Transverse colon (tissue), 4 donors: ENCODE data around the gene SAMD8. TPM values are rescaled to one million over a fixed set of nuclear protein-coding genes. Genes with fewer than 3 reads are reported as not detected.

Source experiments
- DNase-seq: peaks from one replicate; pipeline ENCODE4 v3.0.0-alpha.2; 2019
- H3K27ac ChIP-seq, 4 donors: fragments of 200-600 bp; sonication (generic); 2 replicates each; pipeline ENCODE4 v1.5.1; 2016 to 2018; ENCODE audit warnings: inconsistent platforms in 4 of 4
- H3K27me3 ChIP-seq: fragments of 200-600 bp; sonication (generic); 2 replicates; pipeline ENCODE4 v1.5.1; 2017; ENCODE audit warnings: inconsistent platforms
- H3K36me3 ChIP-seq, 4 donors: fragments of 200-600 bp; sonication (generic); 2 replicates each; pipeline ENCODE4 v1.5.1; 2017 to 2019; ENCODE audit warnings: inconsistent platforms in 4 of 4
- H3K4me1 ChIP-seq, 4 donors: fragments of 200-600 bp; sonication (generic); 2 replicates each; pipeline ENCODE4 v1.5.1; 2017 to 2020; ENCODE audit warnings: inconsistent platforms in 4 of 4
- H3K4me3 ChIP-seq, 4 donors: fragments of 200-600 bp; sonication (generic); 1 replicate in 1 of 4; 2 replicates in 3 of 4; pipeline versions ENCODE4 v1.5.1 to v1.6.1; 2017 to 2019; ENCODE audit warnings: inconsistent platforms in 4 of 4
- H3K9me3 ChIP-seq, 2 donors: fragments of 200-600 bp; sonication (generic); 2 replicates each; pipeline ENCODE4 v1.5.1; 2017 to 2019; ENCODE audit warnings: inconsistent platforms in 2 of 2
- CTCF ChIP-seq, 5 experiments: fragments of 200-600 bp in 3 of 5; fragments of 450-650 bp in 2 of 5; sonication (generic) in 3 of 5; IDR thresholded peaks; 1 replicate in 2 of 5; 2 replicates in 3 of 5; pipeline ENCODE4 v1.5.1; 2016 to 2017; ENCODE audit warnings: antibody characterized with exemption in 5 of 5, inconsistent platforms in 3 of 5, mild to moderate bottlenecking in 2 of 5, moderate library complexity in 1 of 5
- EP300 ChIP-seq: sonication (generic); formaldehyde crosslinking; IDR thresholded peaks from one replicate; pipeline ENCODE4 v1.6.1; 2017; ENCODE audit warnings: antibody characterized with exemption, low read depth
- POLR2A ChIP-seq: fragments of 450-650 bp; IDR thresholded peaks from one replicate; pipeline ENCODE4 v1.6.1; 2016; ENCODE audit warnings: antibody characterized with exemption, mild to moderate bottlenecking, moderate library complexity
- POLR2AphosphoS5 ChIP-seq, 3 donors: sonication (generic); formaldehyde crosslinking; IDR thresholded peaks; one replicate each; pipeline ENCODE4 v1.6.1; 2016; ENCODE audit warnings: antibody characterized with exemption in 3 of 3
- WGBS, 2 donors: methylation state at CpG; one replicate each; pipeline ENCODE4 v1.1.5; 2018; ENCODE audit warnings: low coverage in 1 of 2; 5-methylcytosine and 5-hydroxymethylcytosine counted together
- in situ Hi-C, 4 donors: fragments of 200-750 bp; cut with MboI; loops; one replicate each; pipeline versions ENCODE4 v1.15.0 to v1.15.1; 2017; ENCODE audit warnings: low sequenced_read_pairs in 3 of 4, low pct_ligation_motif_present in 1 of 4, low pct_unique_long_range_greater_than_20kb in 1 of 4
- intact Hi-C: fragments of 100-400 bp; cut with DNase I; formaldehyde crosslinking; loops from one replicate; pipeline ENCODE4 v1.15.1; 2023; ENCODE audit warnings: low total_unique reads
- total RNA-seq, 4 donors: library from RNA; depleted of rRNA; stranded (reverse); fragments of >200 nt; gene quantifications; one replicate each; pipeline ENCODE4 v1.1.0, GENCODE V29; 2016

The SAMD8 gene
- total RNA-seq, 4 donors from 2014 or later: 4.6 to 26.6 (median 17.7) TPM

DNA sequence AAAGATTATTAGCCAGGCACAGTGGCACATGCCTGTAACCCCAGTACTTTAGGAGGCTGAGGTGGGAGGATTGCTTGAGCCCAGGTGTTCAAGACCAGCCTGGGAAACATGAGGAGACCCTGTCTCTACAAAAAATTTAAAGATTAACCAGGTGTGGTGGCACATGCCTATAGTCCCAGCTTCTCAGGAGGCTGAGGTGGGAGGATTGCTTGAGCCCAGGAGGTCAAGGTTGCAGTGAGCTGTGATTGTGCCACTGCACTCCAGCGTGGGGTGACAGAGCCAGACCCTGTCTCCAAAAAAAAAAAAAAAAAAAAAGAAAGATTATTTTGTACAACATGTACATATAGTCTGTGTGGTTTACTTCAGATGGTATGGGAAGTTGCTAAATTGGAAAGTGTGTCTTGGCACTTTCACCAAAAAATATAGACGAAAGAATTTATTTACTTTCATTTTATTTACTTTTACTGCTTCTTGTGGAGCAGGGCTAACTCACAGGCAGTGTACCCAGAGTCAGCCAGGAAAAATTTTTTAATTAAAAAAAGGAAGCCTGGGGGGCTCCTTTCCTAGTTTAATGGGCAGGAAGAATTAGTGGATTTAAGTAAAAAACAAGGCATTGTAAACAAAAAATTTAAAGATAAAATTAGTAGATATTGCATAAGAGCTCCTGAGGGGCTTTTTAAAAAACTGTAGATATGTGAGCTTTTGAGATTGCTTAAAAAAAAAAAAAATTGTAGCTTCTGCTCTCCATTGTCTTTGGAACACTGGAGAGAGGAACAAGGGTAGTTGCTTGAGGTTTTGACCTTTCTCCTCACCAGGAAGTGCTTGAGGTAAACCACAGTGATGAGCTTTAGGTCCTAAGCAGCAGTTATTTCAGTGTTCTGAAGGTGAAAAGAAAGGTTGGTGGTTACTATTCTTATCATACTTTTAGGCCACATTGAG lies 54.5 kb downstream of the SAMD8 start:
- Histone ChIP-seq H3K27ac (no peak overlapping the region), H3K9me3 (no peaks in the 10 kb centered on the region), H3K36me3 (peaks cover 0 to 25% (median 3%) of the 10 kb centered on the region in 4 donors), H3K27me3 (no peaks in the 10 kb centered on the region), H3K4me1 (peaks cover 0 to 12% (median 7%) of the 10 kb centered on the region in 4 donors), H3K4me3 (no peak overlapping the region)
- no peak for TF ChIP-seq EP300
- no peak for TF ChIP-seq POLR2AphosphoS5 (IDR thresholded peaks at IDR 0.05)
- intact Hi-C loops: no loop called here
- 13 to 59% methylated on average over 1 to 2 of the region's 2 CpGs for WGBS, 2 donors
- in situ Hi-C loops: no loop called here
- no peak for DNase-seq

- intact Hi-C loops (no loop called here), in situ Hi-C loops (no loop called here)
- Histone ChIP-seq H3K4me3 (no peak overlapping the region), H3K36me3 (peaks cover 0 to 25% (median 3%) of the 10 kb centered on the region in 4 donors), H3K27ac (no peak overlapping the region), H3K27me3 (no peaks in the 10 kb centered on the region), H3K9me3 (no peaks in the 10 kb centered on the region), H3K4me1 (peaks cover 0 to 12% (median 7%) of the 10 kb centered on the region in 4 donors)
- 65 to 83% methylated on average over 1 of the region's 1 CpG for WGBS, 2 donors
- no peak for TF ChIP-seq CTCF (IDR thresholded peaks at IDR 0.05)
- TF ChIP-seq EP300: no peak
- no peak for TF ChIP-seq POLR2AphosphoS5 (IDR thresholded peaks at IDR 0.05)
- TF ChIP-seq POLR2A: no peak
- DNase-seq: no peak
Measured at GRCh38 chr10:75166623-75166972, 55.1 kb downstream of the SAMD8 start.

- in situ Hi-C loops: no loop called here
Measured at GRCh38 chr10:75168275-75168674, 56.8 kb downstream of the SAMD8 start.

DNA sequence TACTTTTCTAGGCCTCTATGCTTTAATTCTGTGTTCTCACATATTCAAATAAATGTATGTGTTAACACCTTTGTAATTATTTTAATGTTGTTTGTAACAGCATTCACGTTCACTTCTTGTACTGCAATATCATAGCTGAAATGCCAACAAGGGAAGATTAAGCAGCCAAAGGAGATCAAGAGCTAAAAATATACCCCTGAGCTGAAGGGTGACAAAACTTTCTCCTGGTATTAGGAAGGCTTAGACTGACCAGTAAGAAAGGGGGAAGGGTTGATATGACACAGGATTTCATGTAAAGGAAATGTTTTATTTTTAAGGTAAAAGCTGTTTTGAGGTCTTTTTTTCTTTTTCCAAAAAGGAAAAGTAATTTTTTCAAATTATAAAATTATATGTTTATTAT lies 58.8 kb downstream of the SAMD8 start:
- H3K27me3 ChIP-seq: no peaks in the 10 kb centered on the region
- no peak overlapping the region for H3K27ac ChIP-seq
- in situ Hi-C loops (no loop called here), intact Hi-C loops (no loop called here)
- no peak overlapping the region for H3K4me3 ChIP-seq
- peaks cover 0 to 12% (median 7%) of the 10 kb centered on the region in 4 donors for H3K4me1 ChIP-seq
- TF ChIP-seq POLR2A (no peak), POLR2AphosphoS5 (IDR thresholded peaks at IDR 0.05) (no peak), CTCF (IDR thresholded peaks at IDR 0.05) (no peak), EP300 (no peak)
- no peaks in the 10 kb centered on the region for H3K9me3 ChIP-seq
- no peak for DNase-seq
- peaks cover 0 to 18% (median 3%) of the 10 kb centered on the region in 4 donors for H3K36me3 ChIP-seq
- WGBS, 2 donors: 45 to 82% methylated on average over 1 of the region's 1 CpG

More at GRCh38 chr10:75168275-75168674, 56.8 kb downstream of the SAMD8 start:
- no peak for DNase-seq
- 65 to 72% methylated on average over 6 of the region's 6 CpGs for WGBS, 2 donors
- Histone ChIP-seq H3K36me3 (peaks cover 0 to 25% (median 3%) of the 10 kb centered on the region in 4 donors), H3K27ac (no peak overlapping the region), H3K9me3 (no peaks in the 10 kb centered on the region), H3K4me3 (no peak overlapping the region), H3K27me3 (no peaks in the 10 kb centered on the region), H3K4me1 (peaks cover 0 to 12% (median 7%) of the 10 kb centered on the region in 4 donors)
- intact Hi-C loops: no loop called here
- no peak for TF ChIP-seq POLR2A

DNA sequence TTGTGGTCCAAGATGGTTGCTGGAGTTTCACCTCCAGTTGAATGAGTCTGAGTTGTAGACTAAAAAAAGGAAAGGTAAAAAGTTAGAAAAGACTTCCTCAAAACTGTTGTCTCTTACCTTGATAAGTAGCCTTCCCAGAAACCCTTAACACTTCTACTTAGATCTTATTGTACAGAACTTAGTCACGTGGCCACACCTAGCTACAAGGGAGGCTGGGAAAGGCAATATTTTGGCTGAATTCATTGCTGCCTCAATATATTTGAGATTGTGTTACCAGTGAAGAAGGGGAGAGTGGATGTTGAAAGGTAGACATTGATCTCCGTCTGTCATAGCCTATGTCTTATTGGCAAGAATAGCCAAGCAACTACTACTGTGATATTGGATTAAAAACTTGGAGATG lies 63.6 kb downstream of the SAMD8 start:
- Histone ChIP-seq H3K4me1 (peaks cover 0 to 2% (median 0%) of the 10 kb centered on the region in 4 donors), H3K27me3 (no peaks in the 10 kb centered on the region), H3K4me3 (no peak overlapping the region), H3K9me3 (no peaks in the 10 kb centered on the region), H3K36me3 (peaks cover 0 to 12% (median 0%) of the 10 kb centered on the region in 4 donors), H3K27ac (no peak overlapping the region)
- TF ChIP-seq CTCF (IDR thresholded peaks at IDR 0.05): no peak
- no peak for TF ChIP-seq EP300
- TF ChIP-seq POLR2AphosphoS5 (IDR thresholded peaks at IDR 0.05): no peak
- no peak for TF ChIP-seq POLR2A
- DNase-seq: no peak
- intact Hi-C loops (no loop called here), in situ Hi-C loops (no loop called here)
- WGBS, 2 donors: 100% methylated on average over 2 of the region's 2 CpGs
